K562 (cell line): ENCODE results near the gene AJM1. TPM values are rescaled to one million over a fixed set of nuclear protein-coding genes. Genes with fewer than 3 reads are reported as not detected.

Source experiments
- ATAC-seq: fragments of 200-7000 bp; cut with Tn5 transposase; 3 replicates; pipeline ENCODE4 v1.9.1; 2020; ENCODE audit warnings: moderate library complexity
- BruUV-seq: library from RNA; stranded (reverse); fragments of 400-500 nt; replicated peaks from 2 replicates; lab custom pipeline; 2021; lab: Mats Ljungman, UMichigan
- CTCF ChIA-PET: fragments of 300-600 bp; formaldehyde crosslinking; extraction: SDS; loops from one replicate; lab custom pipeline; 2021; ENCODE audit warnings: low intra/inter-chr PET ratio; lab: Yijun Ruan, JAX
- POLR2A ChIA-PET: fragments of 300-600, 350-650 bp; sonication (Branson Sonifier 250); formaldehyde crosslinking; extraction: SDS; loops from one replicate; lab custom pipeline; 2021; ENCODE audit warnings: antibody characterized with exemption, inconsistent platforms; lab: Yijun Ruan, JAX
- DNase-seq, 4 experiments: peaks; one replicate each; pipeline versions ENCODE4 v3.0.0 to v3.0.0-alpha.2; 2011 to 2018; ENCODE audit warnings: low spot score in 3 of 4, mixed read lengths in 3 of 4; ENCODE audit errors: extremely low read depth in 1 of 4
- FAIRE-seq: peaks from 2 replicates; lab custom pipeline; 2011; peaks lifted over from hg19 to GRCh38; lab: Jason Lieb, UNC
- H2AFZ ChIP-seq: 2 replicates; pipeline ENCODE4 v1.6.0; 2011; ENCODE audit warnings: low read depth, low read length, control low read depth, inconsistent platforms
- H3K27ac ChIP-seq: fragments of 200-600 bp; 3 replicates; pipeline ENCODE4 v1.8.0; 2011; ENCODE audit warnings: low read depth, mild to moderate bottlenecking, control low read depth, inconsistent platforms, low read length, moderate library complexity, mixed read lengths; ENCODE audit errors: extremely low read depth
- H3K27me3 ChIP-seq, 2 experiments: fragments of 300-600 bp in 1 of 2; 2 replicates in 1 of 2; 3 replicates in 1 of 2; pipeline versions ENCODE4 v1.6.0 to v1.8.0; 2011; ENCODE audit warnings: inconsistent platforms in 2 of 2, low read length in 2 of 2, mild to moderate bottlenecking in 1 of 2, mixed read lengths in 1 of 2, moderate library complexity in 1 of 2; ENCODE audit not compliant: control insufficient read depth in 2 of 2, insufficient read depth in 2 of 2
- H3K36me3 ChIP-seq: fragments of 300-600 bp; 3 replicates; pipeline ENCODE4 v1.8.0; 2011; ENCODE audit warnings: mild to moderate bottlenecking, low read length, inconsistent platforms; ENCODE audit not compliant: control insufficient read depth, insufficient read depth
- H3K4me1 ChIP-seq, 2 experiments: fragments of 200-600 bp in 1 of 2; replicated peaks in 1 of 2; 2 replicates in 1 of 2; 3 replicates in 1 of 2; pipeline versions ENCODE4 v1.5.1 to v1.8.0; 2011; ENCODE audit warnings: inconsistent platforms in 2 of 2, low read length in 2 of 2, mild to moderate bottlenecking in 1 of 2, mixed read lengths in 1 of 2, moderate library complexity in 1 of 2; ENCODE audit not compliant: control insufficient read depth in 2 of 2, insufficient read depth in 2 of 2
- H3K4me2 ChIP-seq: 2 replicates; pipeline ENCODE4 v1.6.1; 2011; ENCODE audit warnings: low read length, control low read depth, inconsistent platforms, mixed read lengths; ENCODE audit not compliant: insufficient read depth
- H3K4me3 ChIP-seq: fragments of 200-600 bp; sonication (generic), shearing (Covaris generic); 2 replicates; pipeline ENCODE4 v1.5.1; 2016; ENCODE audit warnings: control low read depth, inconsistent platforms
- H3K79me2 ChIP-seq: fragments of 200-600 bp; 3 replicates; pipeline ENCODE4 v1.8.0; 2011; ENCODE audit warnings: low read length, inconsistent platforms; ENCODE audit not compliant: control insufficient read depth, insufficient read depth
- H3K9ac ChIP-seq, 2 experiments: 2 replicates each; pipeline versions ENCODE4 v1.6.0 to v1.6.1; 2011; ENCODE audit warnings: low read depth in 2 of 2, low read length in 2 of 2, control low read depth in 1 of 2, inconsistent platforms in 1 of 2, mild to moderate bottlenecking in 1 of 2, mixed read lengths in 1 of 2; ENCODE audit not compliant: insufficient read depth in 1 of 2
- H3K9me1 ChIP-seq: one replicate; pipeline ENCODE4 v1.6.0; 2011; ENCODE audit warnings: inconsistent platforms, mild to moderate bottlenecking, low read length, moderate library complexity; ENCODE audit not compliant: control insufficient read depth, insufficient read depth
- H3K9me3 ChIP-seq: replicated peaks from 2 replicates; pipeline ENCODE4 v1.5.1; 2011; ENCODE audit warnings: low read depth, low read length, inconsistent platforms; ENCODE audit not compliant: control insufficient read depth, insufficient read depth
- H4K20me1 ChIP-seq: replicated peaks from 2 replicates; pipeline ENCODE4 v1.6.1; 2011; ENCODE audit warnings: low read length, inconsistent platforms, mixed read lengths; ENCODE audit not compliant: control insufficient read depth, insufficient read depth
- ESRRB ChIP-seq: fragments of 250-450 bp; sonication (Bioruptor Pico); IDR thresholded peaks from 2 replicates; pipeline ENCODE4 v1.5.0; 2020; ENCODE audit warnings: mild to moderate bottlenecking, moderate library complexity, borderline replicate concordance
- POLR2G ChIP-seq: fragments of 200-400 bp; formaldehyde crosslinking; IDR thresholded peaks from 2 replicates; pipeline ENCODE4 v1.6.1; 2017; ENCODE audit warnings: low read depth, mild to moderate bottlenecking, antibody characterized with exemption, low read length, moderate library complexity
- RBFOX2 ChIP-seq: fragments of 200-400 bp; formaldehyde crosslinking; IDR thresholded peaks from 2 replicates; pipeline ENCODE4 v1.6.1; 2017; ENCODE audit warnings: low read depth, mild to moderate bottlenecking, low read length, moderate library complexity
- RBM22 ChIP-seq: fragments of 200-400 bp; formaldehyde crosslinking; IDR thresholded peaks from 2 replicates; pipeline ENCODE4 v1.6.1; 2018; ENCODE audit warnings: low read length, low read depth; ENCODE audit not compliant: poor library complexity, severe bottlenecking
- ZNF717 ChIP-seq: fragments of 250-450 bp; sonication (Bioruptor Pico); IDR thresholded peaks from 2 replicates; pipeline ENCODE4 v1.5.0; 2021
- WGBS: fragments of 100-300 bp; shearing (Covaris generic); methylation state at CpG from one replicate; pipeline ENCODE4 v1.1.6; 2016; ENCODE audit warnings: low coverage, mixed read lengths; ENCODE audit not compliant: insufficient coverage; ENCODE audit errors: missing lambda C conversion rate; 5-methylcytosine and 5-hydroxymethylcytosine counted together
- in situ Hi-C: fragments of 300-500 bp; cut with MboI; formaldehyde crosslinking; loops from 4 replicates; pipeline ENCODE4 v1.15.0; 2018; ENCODE audit warnings: inconsistent platforms, mixed read lengths
- intact Hi-C: fragments of 100-400 bp; cut with micrococcal nuclease; formaldehyde crosslinking; loops from 2 replicates; pipeline ENCODE4 v1.14.2; 2022
- polyA plus RNA-seq, 8 experiments: library from polyadenylated mRNA; depleted of rRNA in 4 of 8; stranded (reverse) in 5 of 8; unstranded in 3 of 8; fragments of >200 nt; fragmentation: Nextera tagmentation in 2 of 8; fragmentation: Illumina TruSeq in 1 of 8; extraction: Ambion mirVana in 2 of 8; extraction: Trizol in 1 of 8; gene quantifications; 2 replicates each; pipeline versions ENCODE4 v1.2.1 to v1.2.3, GENCODE V29; 2011 to 2014; ENCODE audit warnings: inconsistent platforms in 1 of 8, missing spikeins in 1 of 8
- total RNA-seq, 7 experiments: library from RNA; depleted of rRNA in 6 of 7; stranded (reverse); fragments of >200 nt in 6 of 7; fragmentation: Illumina TruSeq in 2 of 7; extraction: Trizol in 2 of 7; gene quantifications; 2 replicates each; pipeline versions ENCODE4 v1.2.1 to v1.2.3, GENCODE V29; 2011 to 2021; ENCODE audit warnings: low replicate concordance in 1 of 7

The AJM1 gene
- total and polyA plus RNA-seq, 9 of the 15 experiments (the other 6 are each of a cell fraction or from before 2014, with no cell fraction given) = 0.01 to 3.7 (median 0.65) TPM; not detected in 1

GRCh38 chr9:136858844-136859757 lies 16.8 kb downstream of the AJM1 start:
- no peaks in the 10 kb centered on the region for H3K9me1 ChIP-seq
- no peak overlapping the region for H3K27ac ChIP-seq
- peak; percentile 10 for ATAC-seq
- H3K79me2 ChIP-seq = peaks cover 6% of the 10 kb centered on the region; the same call in 2 of the 3 replicates
- in situ Hi-C loops = no loop called here
- H3K4me1 ChIP-seq = peaks cover 0 to 70% of the 10 kb centered on the region in 2 experiments; a peak in 2 of 5 replicates
- TF ChIP-seq POLR2G = peak; percentile 48
- TF ChIP-seq RBM22 = peak; percentile 70
- peak; percentile 56 for TF ChIP-seq RBFOX2
- TF ChIP-seq ESRRB (CRISPR knock-in tag) = no peak
- TF ChIP-seq ZNF717 (CRISPR knock-in tag) = no peak
- TF ChIP-seq, all 486 proteins: peak for 3
- FAIRE-seq (no peak), DNase-seq (no peak)
- intact Hi-C loops = no loop called here
- H3K4me2 ChIP-seq = no peak overlapping the region
- no peaks in the 10 kb centered on the region for H3K27me3 ChIP-seq
- no peaks in the 10 kb centered on the region for H3K9me3 ChIP-seq
- no peak overlapping the region for H3K4me3 ChIP-seq
- CTCF ChIA-PET = no interaction called here
- peaks cover 45% of the 10 kb centered on the region; the same call in 2 of the 3 replicates for H3K36me3 ChIP-seq
- WGBS = 84% methylated on average over 17 of the region's 20 CpGs
- no TSS peak for BruUV-seq
- H3K9ac ChIP-seq = peak overlapping the region in 1 of 2 experiments; percentile 33; a peak in 1 of 4 replicates
- peaks cover 10% of the 10 kb centered on the region; the same call in 1 of the 2 replicates for H4K20me1 ChIP-seq
- POLR2A ChIA-PET = interaction anchor here (0.6 to 2.1 kb wide), 7 partner anchors 11 to 395 kb away, joined by 3 to 8 read pairs (median 4); partner anchors contain the start of genes AJM1 and TRAF2
- H2AFZ ChIP-seq = no peak overlapping the region
